NCI-H2196 (cell line): ENCODE measurements around the gene ZBTB25.

Source experiments
- DNase-seq: peaks from one replicate; lab custom pipeline; 2025; ENCODE audit not compliant: unreplicated experiment; lab: John Stamatoyannopoulos, UW

Gene ZBTB25

GRCh38 chr14:64405295-64405694 lies 98.3 kb downstream of the ZBTB25 start:
- DNase-seq, result no peak

- no peak for DNase-seq
These were observed 101.7 kb downstream of the ZBTB25 start for GRCh38 chr14:64401949-64402348.

- no peak for DNase-seq
These were observed 102.7 kb downstream of the ZBTB25 start for GRCh38 chr14:64400829-64401459.
